IMR-90 (cell line): Measurements from ENCODE around the gene HSD17B3. TPM values are rescaled to one million over a fixed set of nuclear protein-coding genes. Genes with fewer than 3 reads are reported as not detected.
A peak's percentile ranks its signal among the peaks of the same experiment; 100 is the strongest.

Experiments used
- ATAC-seq: fragments of 200-7000 bp; cut with Tn5 transposase; 2 replicates; pipeline ENCODE4 v1.9.1; 2020; ENCODE audit warnings: low read depth, mild to moderate bottlenecking, moderate library complexity
- BruUV-seq: library from RNA; stranded (reverse); fragments of 400-500 nt; replicated peaks from 2 replicates; lab custom pipeline; 2021; lab: Mats Ljungman, UMichigan
- CTCF ChIA-PET: fragments of 300-600 bp; formaldehyde crosslinking; extraction: SDS; loops from one replicate; lab custom pipeline; 2021; ENCODE audit warnings: antibody characterized with exemption; lab: Yijun Ruan, JAX
- POLR2A ChIA-PET: fragments of 300-600 bp; sonication (Branson Sonifier 250); formaldehyde crosslinking; loops from one replicate; lab custom pipeline; 2022; ENCODE audit warnings: antibody characterized with exemption; ENCODE audit not compliant: unreplicated experiment; lab: Charles Lee
- DNase-seq: peaks from one replicate; pipeline ENCODE4 v3.0.0; 2013
- H2AFZ ChIP-seq: replicated peaks from 2 replicates; pipeline ENCODE3; 2013; ENCODE audit warnings: low read length, mild to moderate bottlenecking; ENCODE audit not compliant: poor library complexity
- H2AK5ac ChIP-seq: 2 replicates; pipeline ENCODE4 v1.6.1; 2013; ENCODE audit warnings: low read depth, low read length, inconsistent platforms
- H2AK9ac ChIP-seq: replicated peaks from 2 replicates; pipeline ENCODE3; 2013; ENCODE audit warnings: mild to moderate bottlenecking, low read depth, low read length, moderate library complexity; ENCODE audit not compliant: poor library complexity
- H2BK120ac ChIP-seq: 2 replicates; pipeline ENCODE4 v1.6.1; 2013; ENCODE audit warnings: low read depth, low read length, inconsistent platforms
- H2BK15ac ChIP-seq: 3 replicates; pipeline ENCODE4 v1.6.1; 2013; ENCODE audit warnings: low read depth, low read length, inconsistent platforms
- H2BK20ac ChIP-seq: 2 replicates; pipeline ENCODE4 v1.6.1; 2013; ENCODE audit warnings: low read depth, mild to moderate bottlenecking, inconsistent platforms, low read length, moderate library complexity
- H2BK5ac ChIP-seq: 2 replicates; pipeline ENCODE4 v1.6.1; 2013; ENCODE audit warnings: mild to moderate bottlenecking, low read depth, low read length, inconsistent platforms; ENCODE audit not compliant: poor library complexity, severe bottlenecking
- H3K14ac ChIP-seq: replicated peaks from 2 replicates; pipeline ENCODE4 v1.6.1; 2013; ENCODE audit warnings: low read depth, low read length, inconsistent platforms
- H3K18ac ChIP-seq: 2 replicates; pipeline ENCODE4 v1.6.1; 2013; ENCODE audit warnings: low read depth, low read length, control low read depth
- H3K23ac ChIP-seq: 2 replicates; pipeline ENCODE4 v1.6.1; 2013; ENCODE audit warnings: low read depth, low read length, inconsistent platforms
- H3K27ac ChIP-seq: 2 replicates; pipeline ENCODE4 v1.5.1; 2013; ENCODE audit warnings: mild to moderate bottlenecking, control low read depth, low read length; ENCODE audit not compliant: insufficient read depth
- H3K27me3 ChIP-seq: 2 replicates; pipeline ENCODE4 v1.6.1; 2013; ENCODE audit warnings: low read length; ENCODE audit not compliant: control insufficient read depth, insufficient read depth
- H3K36me3 ChIP-seq: 2 replicates; pipeline ENCODE4 v1.6.1; 2013; ENCODE audit warnings: low read length, mixed read lengths; ENCODE audit not compliant: control insufficient read depth, insufficient read depth
- H3K4ac ChIP-seq: 2 replicates; pipeline ENCODE4 v1.6.1; 2013; ENCODE audit warnings: low read depth, low read length, inconsistent platforms
- H3K4me1 ChIP-seq: 2 replicates; pipeline ENCODE4 v1.6.1; 2013; ENCODE audit warnings: low read length, mixed read lengths; ENCODE audit not compliant: control insufficient read depth, insufficient read depth
- H3K4me2 ChIP-seq: 2 replicates; pipeline ENCODE4 v1.6.1; 2013; ENCODE audit warnings: low read depth, mild to moderate bottlenecking, control low read depth, low read length, moderate library complexity
- H3K4me3 ChIP-seq: 2 replicates; pipeline ENCODE4 v1.5.1; 2013; ENCODE audit warnings: low read depth, mild to moderate bottlenecking, control low read depth, low read length, moderate library complexity; ENCODE audit not compliant: insufficient read depth
- H3K56ac ChIP-seq: 2 replicates; pipeline ENCODE4 v1.6.1; 2013; ENCODE audit warnings: low read length, inconsistent platforms; ENCODE audit not compliant: insufficient read depth; ENCODE audit errors: extremely low read depth
- H3K79me1 ChIP-seq, 2 experiments: 2 replicates each; pipeline ENCODE4 v1.6.1; 2013; ENCODE audit warnings: low read length in 2 of 2, inconsistent platforms in 1 of 2, low read depth in 1 of 2
- H3K9ac ChIP-seq: 2 replicates; pipeline ENCODE4 v1.6.1; 2013; ENCODE audit warnings: low read depth, low read length, control low read depth
- H3K9me1 ChIP-seq: 2 replicates; pipeline ENCODE4 v1.6.1; 2013; ENCODE audit warnings: low read length, inconsistent platforms; ENCODE audit not compliant: insufficient read depth
- H3K9me3 ChIP-seq: 2 replicates; pipeline ENCODE4 v1.6.1; 2013; ENCODE audit warnings: low read length; ENCODE audit not compliant: control insufficient read depth, insufficient read depth
- H4K20me1 ChIP-seq: 2 replicates; pipeline ENCODE4 v1.6.1; 2013; ENCODE audit warnings: low read length, inconsistent platforms; ENCODE audit not compliant: insufficient read depth
- H4K5ac ChIP-seq: 2 replicates; pipeline ENCODE4 v1.6.1; 2013; ENCODE audit warnings: mild to moderate bottlenecking, low read depth, low read length, control low read depth
- H4K8ac ChIP-seq, 2 experiments: 2 replicates each; pipeline ENCODE4 v1.6.1; 2013; ENCODE audit warnings: low read depth in 2 of 2, low read length in 2 of 2, control low read depth in 1 of 2, inconsistent platforms in 1 of 2
- H4K91ac ChIP-seq: 2 replicates; pipeline ENCODE4 v1.6.1; 2013; ENCODE audit warnings: low read depth, low read length, inconsistent platforms; ENCODE audit not compliant: insufficient read depth
- CHD1 ChIP-seq: IDR thresholded peaks from 2 replicates; pipeline ENCODE4 v1.6.1; 2012; ENCODE audit warnings: low read depth, low read length, improper control_type of control experiment
- ELK1 ChIP-seq: fragments of 150-350 bp; IDR thresholded peaks from 2 replicates; pipeline ENCODE4 v1.6.1; 2016; ENCODE audit warnings: low read depth, mild to moderate bottlenecking, low read length, moderate library complexity, borderline replicate concordance
- FOS ChIP-seq: fragments of 150-350 bp; IDR thresholded peaks from 2 replicates; pipeline ENCODE4 v1.6.1; 2016; ENCODE audit warnings: low read depth, low read length
- MAFK ChIP-seq: IDR thresholded peaks from 2 replicates; pipeline ENCODE4 v1.6.1; 2012; ENCODE audit warnings: low read depth, low read length, improper control_type of control experiment
- MAZ ChIP-seq: IDR thresholded peaks from 2 replicates; pipeline ENCODE4 v1.6.1; 2012; ENCODE audit warnings: low read depth, mild to moderate bottlenecking, low read length, improper control_type of control experiment, moderate library complexity, borderline replicate concordance
- POLR2A ChIP-seq: IDR thresholded peaks from 2 replicates; pipeline ENCODE4 v1.6.1; 2012; ENCODE audit warnings: mild to moderate bottlenecking, low read depth, low read length
- RAD21 ChIP-seq: IDR thresholded peaks from 2 replicates; pipeline ENCODE4 v1.6.1; 2012; ENCODE audit warnings: low read length, improper control_type of control experiment
- RCOR1 ChIP-seq: IDR thresholded peaks from 2 replicates; pipeline ENCODE4 v1.6.1; 2012; ENCODE audit warnings: mild to moderate bottlenecking, low read length, improper control_type of control experiment; ENCODE audit not compliant: insufficient replicate concordance
- USF2 ChIP-seq: fragments of 150-350 bp; IDR thresholded peaks from 2 replicates; pipeline ENCODE4 v1.6.1; 2017; ENCODE audit warnings: mild to moderate bottlenecking, antibody characterized with exemption, low read length, low read depth
- WGBS, 2 experiments: methylation state at CpG; one replicate each; pipeline versions ENCODE4 v1.1.5 to v1.1.7; 2013; ENCODE audit warnings: missing lambda C conversion rate in 2 of 2; ENCODE audit not compliant: insufficient read length in 1 of 2; ENCODE audit errors: extremely low coverage in 2 of 2; 5-methylcytosine and 5-hydroxymethylcytosine counted together
- dilution Hi-C: fragments of 300-500 bp; cut with HindIII; formaldehyde crosslinking; loops from one replicate; pipeline ENCODE4 v1.14.3; 2018; ENCODE audit warnings: low sequenced_read_pairs; ENCODE audit not compliant: unreplicated experiment
- in situ Hi-C: fragments of 300-500 bp; cut with MboI; formaldehyde crosslinking; loops from 3 replicates; pipeline ENCODE4 v1.14.3; 2019; ENCODE audit warnings: low sequenced_read_pairs, inconsistent platforms, mixed read lengths
- intact Hi-C: fragments of 100-400 bp; cut with micrococcal nuclease; formaldehyde crosslinking; loops from 2 replicates; pipeline ENCODE4 v1.10.0; 2022
- polyA plus RNA-seq, 3 experiments: library from polyadenylated mRNA; depleted of rRNA; stranded (reverse); fragments of >200 nt; gene quantifications; 2 replicates each; pipeline ENCODE4 v1.2.3, GENCODE V29; 2012; ENCODE audit warnings: low replicate concordance in 1 of 3
- total RNA-seq: library from RNA; depleted of rRNA; stranded (reverse); fragments of >200 nt; gene quantifications from 2 replicates; pipeline ENCODE4 v1.2.3, GENCODE V29; 2012

The HSD17B3 gene
- total and polyA plus RNA-seq, 2 of the 4 experiments (the other 2 are of a cell fraction): 0.18 TPM; not detected in 1

DNA sequence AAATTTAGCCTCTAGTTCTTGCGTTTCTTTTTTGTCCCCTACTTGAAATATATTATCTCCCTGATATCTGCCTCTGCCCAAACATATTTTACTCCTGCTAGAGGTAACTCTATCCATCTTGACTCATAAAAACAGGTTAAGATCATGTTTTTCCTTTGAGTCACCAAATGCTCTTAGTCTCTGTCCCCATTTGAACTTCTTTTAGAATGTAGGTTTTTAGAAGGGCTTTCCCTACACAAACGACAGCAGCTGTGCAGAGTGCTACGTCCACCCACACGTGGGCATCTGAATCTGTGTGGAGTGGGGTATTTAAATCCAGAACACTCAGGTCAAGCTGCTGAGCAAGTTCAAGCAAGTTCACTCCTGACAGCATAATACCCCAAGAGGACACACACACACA lies 2.2 kb downstream of the HSD17B3 start:
- H4K5ac ChIP-seq: no peak overlapping the region
- POLR2A ChIA-PET: no interaction called here
- H3K9me1 ChIP-seq: 0 out of 2 replicates have a peak, but pooled peaks cover 3% of the 10 kb centered on the region
- no peaks in the 10 kb centered on the region for H3K27me3 ChIP-seq
- no peak overlapping the region for H3K23ac ChIP-seq
- no peaks in the 10 kb centered on the region for H4K20me1 ChIP-seq
- no peak overlapping the region for H3K14ac ChIP-seq
- dilution Hi-C loops (no loop called here), in situ Hi-C loops (no loop called here), intact Hi-C loops (no loop called here)
- no peak overlapping the region for H2AK9ac ChIP-seq
- peak overlapping the region; percentile 60 for H2AFZ ChIP-seq
- H2BK15ac ChIP-seq: no peak overlapping the region
- no peak overlapping the region for H3K18ac ChIP-seq
- H3K9ac ChIP-seq: no peak overlapping the region
- no peak overlapping the region for H3K4ac ChIP-seq
- DNase-seq (peak; percentile 75), ATAC-seq (peak; percentile 63)
- H3K4me3 ChIP-seq: no peak overlapping the region
- no peak overlapping the region for H3K27ac ChIP-seq
- no TSS peak for BruUV-seq
- H3K4me1 ChIP-seq: peaks cover 2% of the 10 kb centered on the region; the same call in 1 of the 2 replicates
- H2AK5ac ChIP-seq: no peak overlapping the region
- H2BK120ac ChIP-seq: no peak overlapping the region
- H3K79me1 ChIP-seq: no peaks in the 10 kb centered on the region
- H4K91ac ChIP-seq: no peak overlapping the region
- H2BK20ac ChIP-seq: no peak overlapping the region
- WGBS, 2 experiments: no CpG with 5 or more reads among the region's 4 CpGs
- H3K4me2 ChIP-seq: 0 out of 2 replicates have a peak overlapping the region, but pooled peaks have one; percentile 10
- H2BK5ac ChIP-seq: no peak overlapping the region
- CTCF ChIA-PET: no interaction called here
- no peaks in the 10 kb centered on the region for H3K36me3 ChIP-seq
- peaks cover 2% of the 10 kb centered on the region for H3K9me3 ChIP-seq
- no peak for TF ChIP-seq POLR2A
- TF ChIP-seq ELK1: no peak
- no peak for TF ChIP-seq MAZ
- no peak for TF ChIP-seq RCOR1
- no peak for TF ChIP-seq FOS
- no peak for TF ChIP-seq MAFK
- TF ChIP-seq USF2: no peak
- TF ChIP-seq RAD21: no peak
- TF ChIP-seq CHD1: no peak
- no peak overlapping the region for H4K8ac ChIP-seq
- H3K56ac ChIP-seq: no peak overlapping the region
